GM23338 (cell line): ENCODE measurements around the gene GP9.

Source experiments
- CREB1 ChIP-seq: fragments of 250-450 bp; sonication (Bioruptor Pico); IDR thresholded peaks from 2 replicates; pipeline ENCODE4 v1.5.0; 2020; ENCODE audit warnings: low read depth, mild to moderate bottlenecking, moderate library complexity
- CTCF ChIP-seq, 2 experiments: fragments of 200-600 bp in 1 of 2; sonication (generic) in 1 of 2; conservative IDR thresholded peaks; 2 replicates each; pipeline versions ENCODE4 v1.5.1 to v1.6.1; 2016 to 2017; ENCODE audit warnings: antibody characterized with exemption in 2 of 2, low read depth in 2 of 2, mild to moderate bottlenecking in 2 of 2, moderate library complexity in 1 of 2
- EZH2 ChIP-seq: fragments of 200-600 bp; sonication (generic); IDR thresholded peaks from one replicate; pipeline ENCODE4 v1.8.0; 2017; ENCODE audit warnings: antibody characterized with exemption, mild to moderate bottlenecking, low read depth; ENCODE audit not compliant: unreplicated experiment
- EZH2phosphoT487 ChIP-seq: fragments of 200-600 bp; sonication (generic); IDR thresholded peaks from one replicate; pipeline ENCODE4 v1.8.1; 2018; ENCODE audit warnings: antibody characterized with exemption; ENCODE audit not compliant: unreplicated experiment
- JUNB ChIP-seq: IDR thresholded peaks from one replicate; pipeline ENCODE4 v1.6.1; 2016; ENCODE audit warnings: antibody characterized with exemption; ENCODE audit not compliant: unreplicated experiment
- POLR2AphosphoS5 ChIP-seq: IDR thresholded peaks from 2 replicates; pipeline ENCODE4 v1.6.1; 2016; ENCODE audit warnings: antibody characterized with exemption, low read depth
- REST ChIP-seq: IDR thresholded peaks from one replicate; pipeline ENCODE4 v1.6.1; 2018; ENCODE audit warnings: antibody characterized with exemption; ENCODE audit not compliant: unreplicated experiment
- STAT1 ChIP-seq: IDR thresholded peaks from one replicate; pipeline ENCODE4 v1.6.1; 2016; ENCODE audit warnings: antibody characterized with exemption; ENCODE audit not compliant: unreplicated experiment
- ZNF114 ChIP-seq: fragments of 250-450 bp; sonication (Bioruptor Pico); IDR thresholded peaks from 2 replicates; pipeline ENCODE4 v1.5.0; 2020; ENCODE audit warnings: mild to moderate bottlenecking, moderate library complexity
- ZNF331 ChIP-seq: fragments of 250-450 bp; sonication (Bioruptor Pico); IDR thresholded peaks from 2 replicates; pipeline ENCODE4 v1.5.0; 2020; ENCODE audit warnings: low read depth, mild to moderate bottlenecking, moderate library complexity
- ZNF462 ChIP-seq: fragments of 250-450 bp; sonication (Bioruptor Pico); IDR thresholded peaks from 2 replicates; pipeline ENCODE4 v1.5.0; 2020; ENCODE audit warnings: mild to moderate bottlenecking, moderate library complexity

- TF ChIP-seq CTCF (conservative IDR thresholded peaks at IDR 0.05; ENCODE audit: low read depth in 2 of 2) = no peak
- no peak for TF ChIP-seq POLR2AphosphoS5
- TF ChIP-seq ZNF331 (CRISPR knock-in tag) = no peak
- TF ChIP-seq EZH2phosphoT487 = no peak
- TF ChIP-seq CREB1 (CRISPR knock-in tag) = no peak
- no peak for TF ChIP-seq STAT1
- no peak for TF ChIP-seq REST
- no peak for TF ChIP-seq EZH2
- TF ChIP-seq ZNF462 (CRISPR knock-in tag) = no peak
- no peak for TF ChIP-seq JUNB
- no peak for TF ChIP-seq ZNF114 (CRISPR knock-in tag)
These were observed 25.0 kb upstream of the GP9 start for GRCh38 chr3:129035360-129036221.
